H1 (cell line): ENCODE results near the gene SLC25A34. TPM values are rescaled to one million over a fixed set of nuclear protein-coding genes. Genes with fewer than 3 reads are reported as not detected.

Experiments used
- ASH2L ChIP-seq: fragments of 200-600, 300-600 bp; sonication (generic); IDR thresholded peaks from one replicate; pipeline ENCODE4 v1.7.1; 2017; ENCODE audit warnings: low read length
- CBX5 ChIP-seq: fragments of 300-800, 300-1000 bp; sonication (generic); IDR thresholded peaks from 2 replicates; pipeline ENCODE4 v1.7.1; 2016; ENCODE audit warnings: antibody characterized with exemption, low read length, low read depth
- CTBP2 ChIP-seq: IDR thresholded peaks from 2 replicates; pipeline ENCODE4 v1.7.0; 2011; ENCODE audit warnings: borderline replicate concordance, mild to moderate bottlenecking, moderate library complexity, mixed read lengths, low read length; ENCODE audit not compliant: insufficient read depth, insufficient read length
- EZH2 ChIP-seq: fragments of 200-600 bp; sonication (generic); IDR thresholded peaks from 2 replicates; pipeline ENCODE4 v1.7.1; 2012; ENCODE audit warnings: low read depth, mild to moderate bottlenecking, moderate library complexity, low read length, inconsistent platforms; ENCODE audit not compliant: severe bottlenecking
- FOSL1 ChIP-seq: IDR thresholded peaks from 2 replicates; pipeline ENCODE4 v1.6.1; 2011; ENCODE audit warnings: mild to moderate bottlenecking, low read depth, low read length, moderate library complexity; ENCODE audit not compliant: insufficient read depth
- KDM1A ChIP-seq: fragments of 200-600, 300-600 bp; sonication (generic); IDR thresholded peaks from 2 replicates; pipeline ENCODE4 v1.7.1; 2016; ENCODE audit warnings: mild to moderate bottlenecking, low read length, borderline replicate concordance
- PHF8 ChIP-seq: fragments of 200-600 bp; sonication (generic); conservative IDR thresholded peaks from 2 replicates; pipeline ENCODE4 v1.7.1; 2012; ENCODE audit warnings: low read depth, mild to moderate bottlenecking, inconsistent platforms, low read length, moderate library complexity
- POLR2AphosphoS5 ChIP-seq: IDR thresholded peaks from 2 replicates; pipeline ENCODE4 v1.6.1; 2011; ENCODE audit warnings: low read depth, low read length
- RXRA ChIP-seq: IDR thresholded peaks from 2 replicates; pipeline ENCODE4 v1.6.1; 2011; ENCODE audit warnings: low read depth, mild to moderate bottlenecking, low read length, moderate library complexity; ENCODE audit not compliant: insufficient read depth
- SIN3A ChIP-seq, 2 experiments: IDR thresholded peaks in 1 of 2; conservative IDR thresholded peaks in 1 of 2; 2 replicates each; pipeline ENCODE4 v1.6.1; 2011 to 2012; ENCODE audit warnings: low read length in 2 of 2, improper control_type of control experiment in 1 of 2, low read depth in 1 of 2, mild to moderate bottlenecking in 1 of 2
- SIRT6 ChIP-seq: IDR thresholded peaks from one replicate; pipeline ENCODE4 v1.7.1; 2012; ENCODE audit warnings: low read length, inconsistent platforms
- SIX5 ChIP-seq: IDR thresholded peaks from 2 replicates; pipeline ENCODE4 v1.6.1; 2011; ENCODE audit warnings: mild to moderate bottlenecking, low read depth, low read length
- SP4 ChIP-seq: IDR thresholded peaks from 2 replicates; pipeline ENCODE4 v1.6.1; 2012; ENCODE audit warnings: low read length, inconsistent platforms
- TAF1 ChIP-seq: IDR thresholded peaks from 2 replicates; pipeline ENCODE4 v1.6.1; 2011; ENCODE audit warnings: mild to moderate bottlenecking, low read depth, low read length
- TEAD4 ChIP-seq: IDR thresholded peaks from 2 replicates; pipeline ENCODE4 v1.6.1; 2012; ENCODE audit warnings: low read depth, low read length, inconsistent platforms, mixed read lengths
- polyA plus RNA-seq, 7 experiments: library from polyadenylated mRNA; depleted of rRNA in 3 of 7; stranded (reverse) in 5 of 7; unstranded in 2 of 7; fragments of >200 nt in 5 of 7; fragments of 200-250 nt in 2 of 7; gene quantifications; 1 replicate in 5 of 7; 2 replicates in 1 of 7; 4 replicates in 1 of 7; pipeline versions ENCODE4 v1.2.1 to v1.2.3, GENCODE V29; 2011 to 2013; ENCODE audit warnings: missing spikeins in 2 of 7, mixed read lengths in 2 of 7
- total RNA-seq: library from RNA; stranded (reverse); fragmentation: NEBNext Ultra II Directional; extraction: Animal tissue kit (Norgen Biotek cat#: 25700); gene quantifications from 2 replicates; pipeline ENCODE4 v1.2.1, GENCODE V29; 2021
- TF ChIP-seq, protein P1 (sequence below): IDR thresholded peaks from 2 replicates; pipeline ENCODE4 v1.6.1; 2011; ENCODE audit warnings: low read length, improper control_type of control experiment
- TF ChIP-seq, protein P2 (sequence below): IDR thresholded peaks from 2 replicates; pipeline ENCODE4 v1.6.1; 2012; ENCODE audit warnings: inconsistent platforms

The SLC25A34 gene
- total and polyA plus RNA-seq, 2 of the 8 experiments (the other 6 are each of a cell fraction or from before 2014, with no cell fraction given): 0.48 to 0.62 TPM

- TF ChIP-seq TEAD4 (no peak), TAF1 (0 out of 2 replicates have a peak, but pooled peaks have one; percentile 34), KDM1A (peak; percentile 95; the same call in 1 of the 2 replicates), SIX5 (no peak), SIN3A (conservative IDR thresholded peaks at IDR 0.05 in 1 of 2, IDR thresholded peaks at IDR 0.05 in 1 of 2; ENCODE audit: low read depth in 1 of 2, low read length in 2 of 2) (peak in 1 of 2 experiments; percentile 49; a peak in 1 of 4 replicates), CTBP2 (peak; percentile 57), PHF8 (0 out of 2 replicates have a peak, but pooled peaks have one; percentile 2), CBX5 (no peak), RXRA (no peak), SP4 (no peak), EZH2 (no peak), POLR2AphosphoS5 (peak; percentile 24; the same call in 1 of the 2 replicates), ASH2L (no peak), SIRT6 (no peak), FOSL1 (no peak)
- TF ChIP-seq, protein P1, sequence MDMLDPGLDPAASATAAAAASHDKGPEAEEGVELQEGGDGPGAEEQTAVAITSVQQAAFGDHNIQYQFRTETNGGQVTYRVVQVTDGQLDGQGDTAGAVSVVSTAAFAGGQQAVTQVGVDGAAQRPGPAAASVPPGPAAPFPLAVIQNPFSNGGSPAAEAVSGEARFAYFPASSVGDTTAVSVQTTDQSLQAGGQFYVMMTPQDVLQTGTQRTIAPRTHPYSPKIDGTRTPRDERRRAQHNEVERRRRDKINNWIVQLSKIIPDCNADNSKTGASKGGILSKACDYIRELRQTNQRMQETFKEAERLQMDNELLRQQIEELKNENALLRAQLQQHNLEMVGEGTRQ: no peak
- TF ChIP-seq, protein P2, sequence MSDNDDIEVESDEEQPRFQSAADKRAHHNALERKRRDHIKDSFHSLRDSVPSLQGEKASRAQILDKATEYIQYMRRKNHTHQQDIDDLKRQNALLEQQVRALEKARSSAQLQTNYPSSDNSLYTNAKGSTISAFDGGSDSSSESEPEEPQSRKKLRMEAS: no peak
These were observed 21.7 kb downstream of the SLC25A34 start (continued) for GRCh38 chr1:15757575-15758342.
